ENCODE measurements around the gene DAG1. TPM values are rescaled to one million over a fixed set of nuclear protein-coding genes. Genes with fewer than 3 reads are reported as not detected.

DAG1 gene
- total and polyA plus RNA-seq, 10 of the 15 experiments (the other 5 are each of a cell fraction or from before 2014, with no cell fraction given) = 0.33 to 16.3 (median 9.2) TPM

- H3K27ac ChIP-seq (ENCODE audit: control insufficient read depth, insufficient read depth) = no peak overlapping the region
- in situ Hi-C loops (cut with MboI) = loop anchor here (10.0 kb wide), 1 partner anchor 141 kb away; the partner anchor contains the start of gene APEH
- 95% methylated on average over 9 of the region's 9 CpGs for WGBS (ENCODE audit: insufficient coverage, insufficient replicate concordance, low lambda C conversion rate, missing lambda C conversion rate)
- H4K20me1 ChIP-seq (ENCODE audit: control insufficient read depth, insufficient read depth) = no peaks in the 10 kb centered on the region; the same call in 1 of the 2 replicates
- CTCF ChIA-PET = no interaction called here
- TSS peak; percentile 56 for BruUV-seq (replicated peaks)
- H3K4me1 ChIP-seq (ENCODE audit: control insufficient read depth, insufficient read depth, low read length) = no peaks in the 10 kb centered on the region
- H2AFZ ChIP-seq (ENCODE audit: control insufficient read depth, low read depth, low read length) = no peak overlapping the region
- RAD21 ChIA-PET (ENCODE audit: unreplicated experiment) = no interaction called here
- no peak overlapping the region for H3K4me3 ChIP-seq
- H3K36me3 ChIP-seq (ENCODE audit: control insufficient read depth in 2 of 2, insufficient read depth in 2 of 2, low read length in 1 of 2) = peaks cover 3 to 19% of the 10 kb centered on the region in 2 experiments; a peak in 3 of 4 replicates
- H3K9ac ChIP-seq (ENCODE audit: control insufficient read depth, insufficient read depth, low read length) = no peak overlapping the region
- H3K27me3 ChIP-seq (replicated peaks in 1 of 2; ENCODE audit: control insufficient read depth in 2 of 2, insufficient read depth in 2 of 2, low read length in 1 of 2) = no peaks in the 10 kb centered on the region
- H3K9me3 ChIP-seq (replicated peaks; ENCODE audit: control insufficient read depth, insufficient read depth, low read length) = no peaks in the 10 kb centered on the region
- no peak for FAIRE-seq
- no peaks in the 10 kb centered on the region for H3K79me2 ChIP-seq (ENCODE audit: control insufficient read depth, insufficient read depth, low read length)
- SMC1A ChIA-PET (ENCODE audit: uncharacterized antibody, unreplicated experiment) = no interaction called here
- POLR2A ChIA-PET = no interaction called here
- H3K4me2 ChIP-seq (ENCODE audit: control insufficient read depth, insufficient read depth) = no peak overlapping the region
- DNase-seq (ENCODE audit: low read depth, low spot score) = no peak
- no peak for ATAC-seq
- TF ChIP-seq EED (IDR thresholded peaks at IDR 0.05; ENCODE audit: low read depth) = no peak
- no peak for TF ChIP-seq HDAC6 (IDR thresholded peaks at IDR 0.05; ENCODE audit: unreplicated experiment)
- no peak for TF ChIP-seq MTA3 (IDR thresholded peaks at IDR 0.05; ENCODE audit: borderline replicate concordance, low read length)
- TF ChIP-seq, protein P1, sequence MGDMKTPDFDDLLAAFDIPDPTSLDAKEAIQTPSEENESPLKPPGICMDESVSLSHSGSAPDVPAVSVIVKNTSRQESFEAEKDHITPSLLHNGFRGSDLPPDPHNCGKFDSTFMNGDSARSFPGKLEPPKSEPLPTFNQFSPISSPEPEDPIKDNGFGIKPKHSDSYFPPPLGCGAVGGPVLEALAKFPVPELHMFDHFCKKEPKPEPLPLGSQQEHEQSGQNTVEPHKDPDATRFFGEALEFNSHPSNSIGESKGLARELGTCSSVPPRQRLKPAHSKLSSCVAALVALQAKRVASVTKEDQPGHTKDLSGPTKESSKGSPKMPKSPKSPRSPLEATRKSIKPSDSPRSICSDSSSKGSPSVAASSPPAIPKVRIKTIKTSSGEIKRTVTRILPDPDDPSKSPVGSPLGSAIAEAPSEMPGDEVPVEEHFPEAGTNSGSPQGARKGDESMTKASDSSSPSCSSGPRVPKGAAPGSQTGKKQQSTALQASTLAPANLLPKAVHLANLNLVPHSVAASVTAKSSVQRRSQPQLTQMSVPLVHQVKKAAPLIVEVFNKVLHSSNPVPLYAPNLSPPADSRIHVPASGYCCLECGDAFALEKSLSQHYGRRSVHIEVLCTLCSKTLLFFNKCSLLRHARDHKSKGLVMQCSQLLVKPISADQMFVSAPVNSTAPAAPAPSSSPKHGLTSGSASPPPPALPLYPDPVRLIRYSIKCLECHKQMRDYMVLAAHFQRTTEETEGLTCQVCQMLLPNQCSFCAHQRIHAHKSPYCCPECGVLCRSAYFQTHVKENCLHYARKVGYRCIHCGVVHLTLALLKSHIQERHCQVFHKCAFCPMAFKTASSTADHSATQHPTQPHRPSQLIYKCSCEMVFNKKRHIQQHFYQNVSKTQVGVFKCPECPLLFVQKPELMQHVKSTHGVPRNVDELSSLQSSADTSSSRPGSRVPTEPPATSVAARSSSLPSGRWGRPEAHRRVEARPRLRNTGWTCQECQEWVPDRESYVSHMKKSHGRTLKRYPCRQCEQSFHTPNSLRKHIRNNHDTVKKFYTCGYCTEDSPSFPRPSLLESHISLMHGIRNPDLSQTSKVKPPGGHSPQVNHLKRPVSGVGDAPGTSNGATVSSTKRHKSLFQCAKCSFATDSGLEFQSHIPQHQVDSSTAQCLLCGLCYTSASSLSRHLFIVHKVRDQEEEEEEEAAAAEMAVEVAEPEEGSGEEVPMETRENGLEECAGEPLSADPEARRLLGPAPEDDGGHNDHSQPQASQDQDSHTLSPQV (IDR thresholded peaks at IDR 0.05) = no peak
- no peak for TF ChIP-seq BRCA1 (IDR thresholded peaks at IDR 0.05; ENCODE audit: low read depth, low read length)
- TF ChIP-seq NRF1 (conservative IDR thresholded peaks at IDR 0.05; ENCODE audit: low read depth, low read length) = no peak
- TF ChIP-seq SPI1 (IDR thresholded peaks at IDR 0.05; ENCODE audit: borderline replicate concordance, insufficient read depth, low read depth, low read length) = no peak
- no peak for TF ChIP-seq ZNF622 (IDR thresholded peaks at IDR 0.05)
- TF ChIP-seq POLR2AphosphoS5 (IDR thresholded peaks at IDR 0.05; ENCODE audit: low read length) = no peak
- TF ChIP-seq CREM (IDR thresholded peaks at IDR 0.05; ENCODE audit: low read depth) = no peak
- intact Hi-C loops (cut with micrococcal nuclease; ENCODE audit: unreplicated experiment) = no loop called here
Observed at GRCh38 chr3:49533786-49534519, 63.9 kb downstream of the DAG1 start.

Measured in GM12878 (cell line).